Ovary (tissue), 9 donors: ENCODE results near the gene LDLRAD4. TPM values are rescaled to one million over a fixed set of nuclear protein-coding genes. Genes with fewer than 3 reads are reported as not detected.

Experiments
- DNase-seq, 5 donors: peaks; one replicate each; pipeline ENCODE4 v3.0.0-alpha.2; 2019 to 2020
- H3K27ac ChIP-seq, 2 donors: fragments of 200-600 bp; one replicate each; pipeline versions ENCODE4 v1.5.1 to v1.8.0; 2019 to 2022
- H3K27me3 ChIP-seq: fragments of 200-600 bp; one replicate; pipeline ENCODE4 v1.8.0; 2022
- H3K36me3 ChIP-seq: fragments of 200-600 bp; sonication (generic); one replicate; pipeline ENCODE4 v1.5.1; 2019
- H3K4me1 ChIP-seq: one replicate; pipeline ENCODE4 v1.8.1; 2013; ENCODE audit warnings: mild to moderate bottlenecking, moderate library complexity; ENCODE audit not compliant: insufficient read depth
- H3K4me3 ChIP-seq: fragments of 200-600 bp; sonication (generic); one replicate; pipeline ENCODE4 v1.5.1; 2017
- H3K9me3 ChIP-seq, 2 donors: fragments of 200-600 bp in 1 of 2; sonication (generic) in 1 of 2; one replicate each; pipeline versions ENCODE4 v1.5.1 to v1.8.1; 2013 to 2019; ENCODE audit warnings: mild to moderate bottlenecking in 1 of 2, moderate library complexity in 1 of 2
- CTCF ChIP-seq, 3 donors: fragments of 450-650 bp in 2 of 3; fragments of 200-600 bp in 1 of 3; IDR thresholded peaks; one replicate each; pipeline versions ENCODE4 v1.5.1 to v1.8.0; 2016 to 2022; ENCODE audit warnings: antibody characterized with exemption in 3 of 3, mild to moderate bottlenecking in 1 of 3
- EP300 ChIP-seq: sonication (generic); formaldehyde crosslinking; IDR thresholded peaks from one replicate; pipeline ENCODE4 v1.6.1; 2017; ENCODE audit warnings: antibody characterized with exemption
- POLR2A ChIP-seq: fragments of 450-650 bp; IDR thresholded peaks from one replicate; pipeline ENCODE4 v1.6.1; 2017; ENCODE audit warnings: antibody characterized with exemption, mild to moderate bottlenecking, moderate library complexity
- WGBS, 3 donors: extraction: QIAGEN DNeasy Blood & Tissue Kit in 1 of 3; methylation state at CpG; one replicate each; pipeline versions ENCODE4 v1.1.5 to v1.1.7; 2013 to 2017; 5-methylcytosine and 5-hydroxymethylcytosine counted together
- intact Hi-C, 4 donors: fragments of 100-400 bp; cut with DNase I; formaldehyde crosslinking; loops; one replicate each; pipeline versions ENCODE4 v1.11.0 to v1.15.1; 2022 to 2023
- polyA plus RNA-seq, 2 donors: library from polyadenylated mRNA; stranded (reverse); fragments of 200-250 nt in 1 of 2; fragments of 350-450 nt in 1 of 2; fragmentation: Illumina TruSeq in 1 of 2; extraction: RNeasy Lipid Tissue Mini Kit (QIAGEN cat#74804) in 1 of 2; gene quantifications; one replicate each; pipeline ENCODE4 v1.2.3, GENCODE V29; 2013 to 2014
- total RNA-seq, 7 donors: library from RNA; depleted of rRNA in 2 of 7; stranded (reverse); fragments of >200 nt in 2 of 7; fragmentation: NEBNext Ultra II Directional in 3 of 7; extraction: Animal tissue kit (Norgen Biotek cat#: 25700) in 3 of 7; gene quantifications; one replicate each; pipeline versions ENCODE4 v1.1.0 to v1.2.4, GENCODE V29; 2016 to 2023
- donor health status: DM: no; HTN: no; CAD: no; lungs with moderate emphysema.
- donor health status: DM: no; HTN: no; CAD: no.
- donor health status: Bipolar disorder and iron deficiency.
- donor health status: DM: yes; HTN: yes; CAD: no.
- donor health status: DM: no; HTN: no; CAD: no.
- donor health status: DM: yes; HTN: yes; CAD: no.

The LDLRAD4 gene
- total and polyA plus RNA-seq, 9 donors = 2.3 to 31.6 (median 8.3) TPM

GRCh38 chr18:13256444-13257305 lies 38.1 kb downstream of the LDLRAD4 start:
- WGBS, 3 donors = 79 to 83% (median 80%) methylated on average over 18 of the region's 18 CpGs
- H3K4me3 ChIP-seq = no peak overlapping the region
- intact Hi-C loops = no loop called here
- peaks cover 3% of the 10 kb centered on the region for H3K4me1 ChIP-seq
- H3K27ac ChIP-seq = no peak overlapping the region
- TF ChIP-seq CTCF (IDR thresholded peaks at IDR 0.05) = no peak
- TF ChIP-seq POLR2A = no peak
- no peak for TF ChIP-seq EP300
- DNase-seq = no peak
- no peaks in the 10 kb centered on the region for H3K9me3 ChIP-seq
- H3K36me3 ChIP-seq = no peaks in the 10 kb centered on the region
- no peaks in the 10 kb centered on the region for H3K27me3 ChIP-seq

- WGBS, 3 donors = 82 to 93% (median 87%) methylated on average over 8 of the region's 8 CpGs
- no peak for DNase-seq
- Histone ChIP-seq H3K4me1 (peaks cover 3% of the 10 kb centered on the region), H3K9me3 (no peaks in the 10 kb centered on the region), H3K36me3 (no peaks in the 10 kb centered on the region), H3K27ac (no peak overlapping the region), H3K27me3 (no peaks in the 10 kb centered on the region), H3K4me3 (no peak overlapping the region)
- TF ChIP-seq POLR2A (no peak), EP300 (no peak), CTCF (IDR thresholded peaks at IDR 0.05) (no peak)
- intact Hi-C loops = no loop called here
Observed at GRCh38 chr18:13257361-13257980, 38.9 kb downstream of the LDLRAD4 start.

GRCh38 chr18:13258921-13259320 lies 40.4 kb downstream of the LDLRAD4 start:
- Histone ChIP-seq H3K27ac (no peak overlapping the region), H3K4me1 (peaks cover 3% of the 10 kb centered on the region), H3K9me3 (no peaks in the 10 kb centered on the region), H3K36me3 (no peaks in the 10 kb centered on the region), H3K4me3 (no peak overlapping the region), H3K27me3 (no peaks in the 10 kb centered on the region)
- DNase-seq = no peak
- intact Hi-C loops = no loop called here
- WGBS, 3 donors = 49 to 61% (median 59%) methylated on average over 6 of the region's 6 CpGs
- TF ChIP-seq POLR2A (no peak), EP300 (no peak), CTCF (IDR thresholded peaks at IDR 0.05) (no peak)

GRCh38 chr18:13259701-13260100 lies 41.1 kb downstream of the LDLRAD4 start:
- H3K4me1 ChIP-seq = peaks cover 3% of the 10 kb centered on the region
- whole genome bisulfite sequencing, 3 donors = 59 to 71% (median 62%) methylated on average over 7 of the region's 7 CpGs
- no peaks in the 10 kb centered on the region for H3K9me3 ChIP-seq
- DNase-seq = no peak
- no peaks in the 10 kb centered on the region for H3K27me3 ChIP-seq
- no peak for TF ChIP-seq CTCF (IDR thresholded peaks at IDR 0.05)
- TF ChIP-seq EP300 = no peak
- no peak for TF ChIP-seq POLR2A
- no peak overlapping the region for H3K4me3 ChIP-seq
- H3K36me3 ChIP-seq = no peaks in the 10 kb centered on the region
- H3K27ac ChIP-seq = no peak overlapping the region
- intact Hi-C loops = loop anchor here in 1 of 4 donors (5.0 kb wide), 1 partner anchor 37 kb away; no protein-coding TSS in a partner anchor
